ENCODE results near the gene FANCC.
A peak's percentile ranks its signal among the peaks of the same experiment; 100 is the strongest.

The FANCC gene, protein sequence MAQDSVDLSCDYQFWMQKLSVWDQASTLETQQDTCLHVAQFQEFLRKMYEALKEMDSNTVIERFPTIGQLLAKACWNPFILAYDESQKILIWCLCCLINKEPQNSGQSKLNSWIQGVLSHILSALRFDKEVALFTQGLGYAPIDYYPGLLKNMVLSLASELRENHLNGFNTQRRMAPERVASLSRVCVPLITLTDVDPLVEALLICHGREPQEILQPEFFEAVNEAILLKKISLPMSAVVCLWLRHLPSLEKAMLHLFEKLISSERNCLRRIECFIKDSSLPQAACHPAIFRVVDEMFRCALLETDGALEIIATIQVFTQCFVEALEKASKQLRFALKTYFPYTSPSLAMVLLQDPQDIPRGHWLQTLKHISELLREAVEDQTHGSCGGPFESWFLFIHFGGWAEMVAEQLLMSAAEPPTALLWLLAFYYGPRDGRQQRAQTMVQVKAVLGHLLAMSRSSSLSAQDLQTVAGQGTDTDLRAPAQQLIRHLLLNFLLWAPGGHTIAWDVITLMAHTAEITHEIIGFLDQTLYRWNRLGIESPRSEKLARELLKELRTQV

GRCh38 chr9:95317119-95317892, at the start of gene FANCC:
Gene FANCC, minus strand, starts transcription at chr9:95317709. Its CDS starts 68,418 bp downstream, at chr9:95249291.
- DNase-seq (ENCODE audit: low read depth, low spot score), result peak; percentile 89
- no peak for TF ChIP-seq CTCF (IDR thresholded peaks at IDR 0.05; ENCODE audit: low read depth, low read length)
- in situ Hi-C loops (cut with HindIII; ENCODE audit: low sequenced_read_pairs), result no loop called here
- peak within 1 kb of the TSS; percentile 82 for H3K4me3 ChIP-seq (ENCODE audit: low read depth, low read length)

DNA sequence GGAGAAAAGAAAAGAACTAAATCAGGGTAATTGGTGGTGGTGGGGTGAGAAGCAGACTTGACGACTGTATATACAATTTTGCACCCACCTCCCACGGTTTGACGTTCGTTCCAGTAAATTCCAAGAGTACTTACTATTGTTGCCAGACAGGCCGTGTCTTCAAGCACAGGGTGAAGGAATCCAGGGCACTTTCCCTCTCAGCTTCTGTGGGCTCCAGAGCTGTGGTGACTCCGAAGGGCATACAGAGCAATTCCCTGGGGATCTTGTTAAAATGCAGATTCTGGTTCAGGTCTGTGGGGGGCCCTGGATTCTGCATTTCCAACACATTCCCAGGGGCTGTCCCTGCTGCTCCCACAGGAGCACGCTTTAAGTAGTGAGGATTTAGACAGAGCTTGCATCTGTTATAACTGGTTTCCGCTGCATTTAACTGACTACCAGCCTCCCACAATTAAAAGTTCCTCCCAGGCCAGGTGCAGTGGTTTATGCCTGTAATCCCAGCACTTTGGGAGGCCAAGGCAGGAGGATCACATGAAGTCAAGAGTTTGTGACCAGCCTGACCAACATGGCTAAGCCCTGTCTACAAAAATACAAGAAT, 49.3 kb upstream of the FANCC start:
- H3K4me3 ChIP-seq (ENCODE audit: low read depth, low read length), result no peak overlapping the region

DNA sequence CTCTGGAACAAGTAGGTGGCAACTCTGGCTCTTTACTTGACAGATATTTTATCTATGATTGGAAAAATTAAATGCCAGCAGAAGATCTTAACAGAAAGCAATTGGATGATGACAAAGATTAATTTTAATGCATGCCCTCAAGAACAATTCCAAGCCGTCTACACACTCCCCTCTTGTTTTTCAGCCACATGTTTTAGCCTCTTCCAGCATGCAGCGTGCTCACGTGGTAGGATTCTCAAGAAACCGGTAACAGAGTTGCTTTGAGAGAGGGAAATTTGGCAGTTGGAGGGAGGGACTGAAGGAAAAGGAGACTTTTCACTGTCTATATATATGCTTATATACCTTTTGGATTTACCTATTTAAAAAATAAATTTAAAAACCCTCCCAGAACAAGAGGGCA, 48.3 kb upstream of the FANCC start:
- no peak for DNase-seq (ENCODE audit: low read depth, low spot score)
- no peak for TF ChIP-seq CTCF (IDR thresholded peaks at IDR 0.05; ENCODE audit: low read depth, low read length)
- in situ Hi-C loops (cut with HindIII; ENCODE audit: low sequenced_read_pairs), result no loop called here
- no peak overlapping the region for H3K4me3 ChIP-seq (ENCODE audit: low read depth, low read length)

More for the DNA sequence above, 49.3 kb upstream of the FANCC start:
- no peak for TF ChIP-seq CTCF (IDR thresholded peaks at IDR 0.05; ENCODE audit: low read depth, low read length)
- in situ Hi-C loops (cut with HindIII; ENCODE audit: low sequenced_read_pairs), result no loop called here
- no peak for DNase-seq (ENCODE audit: low read depth, low spot score)

DNA sequence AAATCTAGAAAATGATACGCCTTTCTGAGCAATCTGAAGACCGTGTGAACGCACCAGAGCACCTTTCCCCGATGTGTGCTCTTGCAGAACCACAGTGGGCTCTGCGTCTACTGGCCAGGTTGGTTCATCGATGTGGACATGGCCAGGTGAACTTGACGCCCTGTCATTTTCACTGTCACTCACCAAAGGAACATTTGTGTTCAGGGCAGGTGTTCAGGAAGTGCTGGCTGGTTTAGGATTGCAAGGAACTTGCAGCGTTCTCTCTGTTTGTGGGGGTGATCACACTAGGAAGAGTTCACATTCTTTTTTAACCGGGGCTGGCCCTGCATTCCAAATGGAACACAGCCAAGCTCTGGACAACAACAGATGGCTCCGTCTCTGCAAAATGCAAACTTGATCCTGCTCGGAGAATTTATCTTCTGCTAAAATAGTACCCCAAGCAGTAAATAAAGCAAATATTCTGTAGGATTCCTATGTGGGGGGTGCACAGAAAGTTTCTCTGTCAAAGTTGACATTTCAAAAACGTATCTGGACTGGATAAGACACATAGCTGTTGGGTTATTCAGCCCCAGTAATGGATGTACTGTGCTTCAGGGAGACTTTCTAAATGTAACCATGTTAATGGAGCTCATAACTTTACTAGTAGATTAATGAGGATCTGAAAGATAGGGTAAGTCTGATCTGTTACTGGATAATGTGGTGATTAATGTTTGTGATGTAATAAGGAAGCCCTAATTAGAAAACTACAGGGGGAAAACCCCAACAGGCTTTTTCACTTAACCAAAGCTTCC, 45.7 kb upstream of the FANCC start:
- no peak overlapping the region for H3K4me3 ChIP-seq (ENCODE audit: low read depth, low read length)
- in situ Hi-C loops (cut with HindIII; ENCODE audit: low sequenced_read_pairs), result no loop called here
- no peak for DNase-seq (ENCODE audit: low read depth, low spot score)
- TF ChIP-seq CTCF (IDR thresholded peaks at IDR 0.05; ENCODE audit: low read depth, low read length), result no peak

- in situ Hi-C loops (cut with HindIII; ENCODE audit: low sequenced_read_pairs), result no loop called here
- no peak for TF ChIP-seq CTCF (IDR thresholded peaks at IDR 0.05; ENCODE audit: low read depth, low read length)
- no peak overlapping the region for H3K4me3 ChIP-seq (ENCODE audit: low read depth, low read length)
- DNase-seq (ENCODE audit: low read depth, low spot score), result no peak
Observed at GRCh38 chr9:95360866-95361265, 43.4 kb upstream of the FANCC start.

GRCh38 chr9:95357316-95357715, 39.8 kb upstream of the FANCC start:
- no peak overlapping the region for H3K4me3 ChIP-seq (ENCODE audit: low read depth, low read length)
- no peak for TF ChIP-seq CTCF (IDR thresholded peaks at IDR 0.05; ENCODE audit: low read depth, low read length)
- DNase-seq (ENCODE audit: low read depth, low spot score), result no peak
- in situ Hi-C loops (cut with HindIII; ENCODE audit: low sequenced_read_pairs), result no loop called here

Data from astrocyte of the spinal cord (primary cell).